HL-60 (cell line): ENCODE measurements around the gene WRAP73.

Source experiments
- DNase-seq, 2 experiments: peaks; one replicate each; pipeline ENCODE4 v3.0.0-alpha.2; 2010 to 2020; ENCODE audit warnings: low read depth in 1 of 2, low spot score in 1 of 2
- H3K27ac ChIP-seq: fragments of 250-450 bp; sonication (Bioruptor Pico); replicated peaks from 2 replicates; pipeline ENCODE4 v1.5.1; 2020; ENCODE audit warnings: mild to moderate bottlenecking, moderate library complexity
- H3K27me3 ChIP-seq: fragments of 250-450 bp; sonication (Bioruptor Pico); 2 replicates; pipeline ENCODE4 v1.5.1; 2021; ENCODE audit warnings: mild to moderate bottlenecking, moderate library complexity; ENCODE audit not compliant: insufficient read depth, poor library complexity, severe bottlenecking
- H3K4me3 ChIP-seq: replicated peaks from 2 replicates; pipeline ENCODE4 v1.5.1; 2011; ENCODE audit warnings: mild to moderate bottlenecking, control low read depth, low read length; ENCODE audit not compliant: insufficient read depth
- CTCF ChIP-seq: IDR thresholded peaks from one replicate; pipeline ENCODE4 v1.5.1; 2011; ENCODE audit warnings: low read length, control low read depth, inconsistent platforms; ENCODE audit not compliant: insufficient read depth
- GABPA ChIP-seq: IDR thresholded peaks from 2 replicates; pipeline ENCODE4 v1.6.1; 2012; ENCODE audit warnings: low read depth
- POLR2AphosphoS5 ChIP-seq: IDR thresholded peaks from 2 replicates; pipeline ENCODE4 v1.6.1; 2012; ENCODE audit warnings: low read depth
- REST ChIP-seq: IDR thresholded peaks from 2 replicates; pipeline ENCODE4 v1.6.1; 2012; ENCODE audit warnings: low read depth; ENCODE audit not compliant: insufficient replicate concordance
- SPI1 ChIP-seq: IDR thresholded peaks from 2 replicates; pipeline ENCODE4 v1.6.1; 2012; ENCODE audit warnings: low read depth, mild to moderate bottlenecking, borderline replicate concordance

WRAP73 gene

GRCh38 chr1:3653286-3653618 lies 3.3 kb upstream of the WRAP73 start:
- H3K4me3 ChIP-seq: no peak overlapping the region; the same call in 1 of the 2 replicates
- peaks cover 60% of the 10 kb centered on the region for H3K27me3 ChIP-seq
- no peak for TF ChIP-seq POLR2AphosphoS5
- no peak for TF ChIP-seq REST
- no peak for TF ChIP-seq SPI1
- no peak for TF ChIP-seq GABPA
- TF ChIP-seq CTCF: no peak
- DNase-seq: no peak
- no peak overlapping the region for H3K27ac ChIP-seq

GRCh38 chr1:3652548-3653285 lies 2.8 kb upstream of the WRAP73 start:
- no peak for DNase-seq
- Histone ChIP-seq H3K27ac (no peak overlapping the region), H3K27me3 (peaks cover 60% of the 10 kb centered on the region), H3K4me3 (peak overlapping the region; percentile 26)
- TF ChIP-seq GABPA (no peak), CTCF (no peak), POLR2AphosphoS5 (no peak), REST (no peak), SPI1 (no peak)

GRCh38 chr1:3651930-3652547 lies 2.1 kb upstream of the WRAP73 start, which contains the start of gene TP73:
TP73 (plus strand) TSS chr1:3652516; CDS start chr1:3682366, 29,850 bp downstream.
- Histone ChIP-seq H3K27me3 (peaks cover 57% of the 10 kb centered on the region), H3K27ac (no peak within 1 kb of the TSS), H3K4me3 (peak within 1 kb of the TSS; percentile 26)
- no peak for DNase-seq
- TF ChIP-seq POLR2AphosphoS5 (no peak), GABPA (no peak), CTCF (no peak), SPI1 (no peak), REST (no peak)
